ENCODE measurements around the gene CATSPERB.

DNA sequence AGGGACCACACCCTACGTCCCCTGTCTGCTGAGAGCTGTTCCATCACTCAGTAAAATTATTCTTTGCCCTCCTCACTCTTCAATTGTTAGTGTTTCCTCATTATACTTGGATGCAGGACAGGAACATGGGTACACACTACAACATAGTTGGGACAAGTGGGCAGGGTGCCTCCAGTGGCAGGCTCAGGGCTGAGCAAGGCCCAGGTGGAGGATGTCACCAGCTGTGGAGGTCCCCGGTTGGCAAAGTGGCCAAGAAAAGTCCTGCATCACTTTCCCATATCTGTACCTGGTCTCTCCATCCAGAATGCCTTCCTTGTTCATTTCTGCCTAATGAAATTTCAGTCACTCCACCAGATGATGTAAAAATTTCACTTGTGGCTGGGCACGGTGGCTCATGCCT is 149.1 kb downstream of the CATSPERB start:
- TF ChIP-seq, protein P1, sequence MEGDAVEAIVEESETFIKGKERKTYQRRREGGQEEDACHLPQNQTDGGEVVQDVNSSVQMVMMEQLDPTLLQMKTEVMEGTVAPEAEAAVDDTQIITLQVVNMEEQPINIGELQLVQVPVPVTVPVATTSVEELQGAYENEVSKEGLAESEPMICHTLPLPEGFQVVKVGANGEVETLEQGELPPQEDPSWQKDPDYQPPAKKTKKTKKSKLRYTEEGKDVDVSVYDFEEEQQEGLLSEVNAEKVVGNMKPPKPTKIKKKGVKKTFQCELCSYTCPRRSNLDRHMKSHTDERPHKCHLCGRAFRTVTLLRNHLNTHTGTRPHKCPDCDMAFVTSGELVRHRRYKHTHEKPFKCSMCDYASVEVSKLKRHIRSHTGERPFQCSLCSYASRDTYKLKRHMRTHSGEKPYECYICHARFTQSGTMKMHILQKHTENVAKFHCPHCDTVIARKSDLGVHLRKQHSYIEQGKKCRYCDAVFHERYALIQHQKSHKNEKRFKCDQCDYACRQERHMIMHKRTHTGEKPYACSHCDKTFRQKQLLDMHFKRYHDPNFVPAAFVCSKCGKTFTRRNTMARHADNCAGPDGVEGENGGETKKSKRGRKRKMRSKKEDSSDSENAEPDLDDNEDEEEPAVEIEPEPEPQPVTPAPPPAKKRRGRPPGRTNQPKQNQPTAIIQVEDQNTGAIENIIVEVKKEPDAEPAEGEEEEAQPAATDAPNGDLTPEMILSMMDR (IDR thresholded peaks at IDR 0.05), result no peak
- TF ChIP-seq POLR2A (IDR thresholded peaks at IDR 0.05), result no peak

Data from thyroid gland (tissue), 4 donors.